Activated T-helper 1 cell treated with anti-CD3 and anti-CD28 coated beads, Interleukin-2, amount 50 U/mL, for 16 hours (primary cell): ENCODE results near the gene GALK2.
"Not testable (repeated sequence)": the region's sequence is repeated elsewhere in the genome, so short reads cannot be mapped to it uniquely, and the experiment has no call there.

ENCODE experiments used
- DNase-seq, 2 donors: peaks; one replicate each; pipeline ENCODE4 v3.0.0-alpha.2; 2020; ENCODE audit warnings: low read depth in 1 of 2, low spot score in 1 of 2

Gene GALK2

GRCh38 chr15:49163678-49164077 lies 6.4 kb upstream of the GALK2 start:
- no peak for DNase-seq

GRCh38 chr15:49164865-49165264 lies 5.2 kb upstream of the GALK2 start:
- no peak for DNase-seq

- DNase-seq = no peak
Measured at GRCh38 chr15:49168016-49168415, 2.0 kb upstream of the GALK2 start.

GRCh38 chr15:49171790-49172189 lies 1.7 kb downstream of the GALK2 start:
- DNase-seq = no peak

- DNase-seq = no peak
Measured at GRCh38 chr15:49174902-49175301, 4.9 kb downstream of the GALK2 start.

GRCh38 chr15:49175582-49176397 lies 5.7 kb downstream of the GALK2 start:
- not testable (repeated sequence) for DNase-seq

- no peak for DNase-seq
Measured at GRCh38 chr15:49178497-49178896, 8.4 kb downstream of the GALK2 start.

- no peak for DNase-seq
Measured at GRCh38 chr15:49179433-49180190, 9.6 kb downstream of the GALK2 start.

GRCh38 chr15:49182128-49182527 lies 12.1 kb downstream of the GALK2 start:
- no peak for DNase-seq

GRCh38 chr15:49183741-49184140 lies 13.7 kb downstream of the GALK2 start:
- not testable (repeated sequence) for DNase-seq

GRCh38 chr15:49185473-49185872 lies 15.4 kb downstream of the GALK2 start:
- no peak for DNase-seq

- DNase-seq = no peak
Measured at GRCh38 chr15:49187549-49188245, 17.6 kb downstream of the GALK2 start.

GRCh38 chr15:49188933-49189332 lies 18.9 kb downstream of the GALK2 start:
- no peak for DNase-seq

- no peak for DNase-seq
Measured at GRCh38 chr15:49189631-49190030, 19.6 kb downstream of the GALK2 start.

GRCh38 chr15:49190586-49190985 lies 20.5 kb downstream of the GALK2 start:
- no peak for DNase-seq

- DNase-seq = no peak
Measured at GRCh38 chr15:49191892-49192291, 21.8 kb downstream of the GALK2 start.

GRCh38 chr15:49196856-49197255 lies 26.8 kb downstream of the GALK2 start:
- DNase-seq = no peak

- DNase-seq = no peak
Measured at GRCh38 chr15:49199666-49200065, 29.6 kb downstream of the GALK2 start.

GRCh38 chr15:49200347-49200746 lies 30.3 kb downstream of the GALK2 start:
- no peak for DNase-seq

- DNase-seq = not testable (repeated sequence)
Measured at GRCh38 chr15:49208102-49208501, 38.1 kb downstream of the GALK2 start.

GRCh38 chr15:49212897-49213296 lies 42.9 kb downstream of the GALK2 start:
- DNase-seq = no peak
